ENCODE measurements around the gene ARHGAP23. TPM values are rescaled to one million over a fixed set of nuclear protein-coding genes. Genes with fewer than 3 reads are reported as not detected.
A peak's percentile ranks its signal among the peaks of the same experiment; 100 is the strongest.
"Not testable (repeated sequence)": the region's sequence is repeated elsewhere in the genome, so short reads cannot be mapped to it uniquely, and the experiment has no call there.

ARHGAP23 gene
- total RNA-seq, 1 donor from 2014 or later, result 157 TPM

- not testable (repeated sequence) for H3K4me1 Mint-ChIP-seq (ENCODE audit: low read depth); H3K27me3 Mint-ChIP-seq (ENCODE audit: low read depth); H3K4me3 Mint-ChIP-seq (ENCODE audit: unreplicated experiment); DNase-seq (ENCODE audit: low spot score); H3K9me3 Mint-ChIP-seq (ENCODE audit: low read depth)
- Mint-ChIP-seq H3K36me3 (ENCODE audit: low read depth) (peaks cover 38% of the 10 kb centered on the region), H3K27ac (ENCODE audit: unreplicated experiment) (peak overlapping the region; percentile 73)
- TF ChIP-seq CTCF (IDR thresholded peaks at IDR 0.05), result peak; percentile 76
Observed at GRCh38 chr17:38492067-38493040, 64.1 kb downstream of the ARHGAP23 start.

DNA sequence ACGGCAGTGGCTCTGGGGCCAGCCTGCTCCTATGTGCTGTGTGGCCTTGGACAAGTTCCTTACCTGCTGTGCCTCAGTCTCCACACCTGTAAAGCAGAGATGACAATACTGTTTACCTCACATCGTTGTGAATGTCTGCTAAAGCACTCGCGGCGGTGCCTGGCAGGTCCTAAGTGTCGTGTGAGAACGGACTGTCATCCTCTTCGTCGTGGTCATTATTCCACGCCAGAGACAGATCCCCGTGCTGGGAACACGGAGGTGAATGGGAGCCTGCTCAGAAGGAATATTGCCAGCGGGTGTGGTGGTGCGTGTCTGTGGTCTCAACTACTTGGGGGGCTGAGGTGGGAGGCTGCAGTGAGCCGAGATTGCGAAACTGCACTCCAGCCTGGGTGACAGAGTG is 65.9 kb downstream of the ARHGAP23 start:
- H3K27me3 Mint-ChIP-seq (ENCODE audit: low read depth); DNase-seq (ENCODE audit: low spot score); H3K9me3 Mint-ChIP-seq (ENCODE audit: low read depth); H3K4me1 Mint-ChIP-seq (ENCODE audit: low read depth); H3K4me3 Mint-ChIP-seq (ENCODE audit: unreplicated experiment); H3K27ac Mint-ChIP-seq (ENCODE audit: unreplicated experiment): not testable (repeated sequence)
- H3K36me3 Mint-ChIP-seq (ENCODE audit: low read depth), result peaks cover 39% of the 10 kb centered on the region

GRCh38 chr17:38497656-38498055 is 69.4 kb downstream of the ARHGAP23 start:
- H3K4me3 Mint-ChIP-seq (ENCODE audit: unreplicated experiment); H3K27ac Mint-ChIP-seq (ENCODE audit: unreplicated experiment); H3K4me1 Mint-ChIP-seq (ENCODE audit: low read depth); H3K9me3 Mint-ChIP-seq (ENCODE audit: low read depth); DNase-seq (ENCODE audit: low spot score); H3K27me3 Mint-ChIP-seq (ENCODE audit: low read depth): not testable (repeated sequence)
- H3K36me3 Mint-ChIP-seq (ENCODE audit: low read depth), result peaks cover 35% of the 10 kb centered on the region

GRCh38 chr17:38498353-38498752 is 70.1 kb downstream of the ARHGAP23 start:
- Mint-ChIP-seq H3K9me3 (ENCODE audit: low read depth) (no peaks in the 10 kb centered on the region), H3K4me3 (ENCODE audit: unreplicated experiment) (no peak overlapping the region), H3K4me1 (ENCODE audit: low read depth) (no peaks in the 10 kb centered on the region), H3K27me3 (ENCODE audit: low read depth) (no peaks in the 10 kb centered on the region), H3K36me3 (ENCODE audit: low read depth) (peaks cover 38% of the 10 kb centered on the region), H3K27ac (ENCODE audit: unreplicated experiment) (no peak overlapping the region)
- TF ChIP-seq CTCF (IDR thresholded peaks at IDR 0.05), result no peak
- DNase-seq (ENCODE audit: low spot score), result no peak

- peaks cover 39% of the 10 kb centered on the region for H3K36me3 Mint-ChIP-seq (ENCODE audit: low read depth)
- not testable (repeated sequence) for H3K9me3 Mint-ChIP-seq (ENCODE audit: low read depth); H3K27me3 Mint-ChIP-seq (ENCODE audit: low read depth); H3K4me3 Mint-ChIP-seq (ENCODE audit: unreplicated experiment); H3K4me1 Mint-ChIP-seq (ENCODE audit: low read depth); DNase-seq (ENCODE audit: low spot score)
- peak overlapping the region; percentile 22 for H3K27ac Mint-ChIP-seq (ENCODE audit: unreplicated experiment)
Observed at GRCh38 chr17:38499230-38499629, 71.0 kb downstream of the ARHGAP23 start.

- H3K4me1 Mint-ChIP-seq (ENCODE audit: low read depth), result not testable (repeated sequence)
Observed at GRCh38 chr17:38501718-38502117, 73.5 kb downstream of the ARHGAP23 start.

DNA sequence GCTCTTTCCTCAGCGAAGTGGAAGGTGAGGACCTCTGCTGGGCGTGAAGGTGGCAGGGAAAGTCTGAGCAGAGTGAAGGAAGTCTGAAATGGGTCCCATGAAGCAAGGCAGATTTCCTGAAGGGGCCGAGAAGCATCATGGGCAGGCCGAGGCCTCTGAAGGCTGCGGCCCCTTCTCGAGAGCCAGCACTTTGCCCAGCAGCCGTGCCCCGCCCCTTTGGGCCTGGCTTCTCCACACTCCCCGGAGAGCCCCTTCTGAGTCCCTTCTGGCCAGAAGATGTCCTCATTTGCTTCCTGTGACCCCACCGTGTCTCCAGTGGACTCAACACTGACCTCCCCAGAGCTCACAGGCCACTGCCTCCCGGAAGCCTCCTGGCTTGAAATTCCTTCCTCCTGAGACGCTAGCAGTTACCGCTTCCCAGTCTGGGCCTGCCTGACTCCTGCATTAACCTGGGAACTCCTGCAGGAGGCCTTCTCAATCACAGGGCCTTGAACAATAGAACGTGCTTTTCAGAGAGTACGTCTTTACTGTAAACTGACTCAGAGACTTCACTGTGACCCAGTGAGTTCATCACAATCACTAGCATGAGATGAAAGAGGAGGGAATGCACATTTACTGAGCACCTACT is 75.1 kb downstream of the ARHGAP23 start:
- H3K4me3 Mint-ChIP-seq (ENCODE audit: unreplicated experiment); DNase-seq (ENCODE audit: low spot score); H3K27me3 Mint-ChIP-seq (ENCODE audit: low read depth); H3K27ac Mint-ChIP-seq (ENCODE audit: unreplicated experiment); H3K9me3 Mint-ChIP-seq (ENCODE audit: low read depth): not testable (repeated sequence)
- H3K36me3 Mint-ChIP-seq (ENCODE audit: low read depth), result peaks cover 31% of the 10 kb centered on the region
- peaks cover 13% of the 10 kb centered on the region for H3K4me1 Mint-ChIP-seq (ENCODE audit: low read depth)

More at GRCh38 chr17:38501718-38502117, 73.5 kb downstream of the ARHGAP23 start:
- H3K9me3 Mint-ChIP-seq (ENCODE audit: low read depth); H3K27ac Mint-ChIP-seq (ENCODE audit: unreplicated experiment); H3K27me3 Mint-ChIP-seq (ENCODE audit: low read depth); H3K4me3 Mint-ChIP-seq (ENCODE audit: unreplicated experiment); DNase-seq (ENCODE audit: low spot score): not testable (repeated sequence)
- peaks cover 39% of the 10 kb centered on the region for H3K36me3 Mint-ChIP-seq (ENCODE audit: low read depth)

All from chondrocyte (in vitro differentiated cells).